NCI-H345 treated with DMSO at 0.1 percent for 48 hours (cell line): ENCODE measurements around the gene SGCB.

Experiments used
- DNase-seq: peaks from one replicate; lab custom pipeline; 2025; ENCODE audit not compliant: unreplicated experiment; lab: John Stamatoyannopoulos, UW

SGCB gene

DNA sequence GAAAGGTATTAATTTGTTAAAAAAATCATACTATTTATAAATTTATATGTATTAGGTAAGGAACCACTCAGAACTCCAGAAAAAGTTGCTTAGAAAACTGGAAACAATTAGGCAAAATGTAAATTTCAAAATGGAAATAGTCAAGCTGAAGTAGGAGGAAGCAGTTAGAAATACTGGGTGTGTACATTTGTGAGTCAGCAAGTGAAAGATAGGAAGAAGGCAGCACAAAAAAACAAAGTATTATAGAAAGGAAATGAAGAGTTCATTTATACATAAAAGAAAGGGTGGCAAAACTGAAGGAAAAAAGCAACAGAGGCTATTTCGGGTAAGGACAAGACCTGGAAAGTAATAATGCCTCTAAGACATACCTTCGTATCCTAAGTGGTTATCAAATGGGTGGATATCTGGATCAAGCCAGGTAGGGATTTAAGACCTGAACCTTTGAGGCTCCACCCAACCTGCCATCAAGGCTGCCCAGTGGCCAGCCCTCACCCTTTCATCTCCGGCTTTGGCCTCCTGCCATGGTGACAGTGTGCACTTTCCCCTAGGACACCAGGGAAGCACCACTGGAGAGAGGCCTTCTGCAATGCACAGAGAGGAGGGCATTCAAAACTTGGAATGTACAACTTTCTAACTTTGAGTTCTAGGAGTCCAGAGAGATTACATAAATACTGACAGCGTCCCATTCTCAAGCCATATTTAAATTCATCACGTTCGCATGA is 18.0 kb downstream of the SGCB start, which contains the start of gene LRRC66:
LRRC66 (minus strand) TSS at position 428 of the 722 bp plus-strand sequence. CDS start 2,750 bp downstream, outside the sequence.
- no peak for DNase-seq

DNA sequence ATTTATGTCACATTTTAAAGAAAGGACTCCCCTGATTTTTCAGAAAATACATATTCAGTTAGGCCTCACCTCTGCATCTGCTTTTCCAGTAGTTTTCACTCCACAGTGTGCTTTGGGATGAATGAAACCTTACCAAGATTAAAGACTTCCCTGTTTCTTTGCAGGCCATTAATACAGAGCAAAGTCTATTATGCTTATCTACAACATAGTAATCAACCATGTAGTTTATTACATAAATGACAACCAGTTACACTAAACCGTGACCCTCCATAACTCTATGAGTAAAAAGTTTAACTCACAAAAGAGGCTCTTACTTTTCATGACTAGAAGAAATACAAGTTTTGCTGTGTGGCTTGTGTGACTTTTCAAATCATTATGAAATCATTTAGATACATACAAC is 20.3 kb downstream of the SGCB start:
- no peak for DNase-seq

DNA sequence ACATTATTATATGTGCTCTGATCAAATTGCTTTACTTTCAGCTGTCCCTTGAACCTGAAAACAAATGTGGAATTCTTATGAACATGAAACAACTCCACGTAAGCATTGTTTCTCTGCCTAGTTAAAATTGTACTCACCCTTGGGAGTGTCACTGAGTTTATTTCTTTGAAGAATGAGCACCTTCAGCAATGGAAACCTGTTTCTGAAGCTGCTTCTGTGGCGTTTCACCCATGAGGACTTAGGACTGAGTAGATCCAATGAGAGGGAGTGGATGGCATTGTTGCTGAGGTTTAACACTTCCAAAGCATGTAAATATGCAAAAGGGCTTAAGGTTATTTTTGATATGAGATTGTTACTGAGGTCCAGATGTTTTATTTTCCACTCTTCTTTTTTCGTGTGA is 21.1 kb downstream of the SGCB start:
- no peak for DNase-seq

DNA sequence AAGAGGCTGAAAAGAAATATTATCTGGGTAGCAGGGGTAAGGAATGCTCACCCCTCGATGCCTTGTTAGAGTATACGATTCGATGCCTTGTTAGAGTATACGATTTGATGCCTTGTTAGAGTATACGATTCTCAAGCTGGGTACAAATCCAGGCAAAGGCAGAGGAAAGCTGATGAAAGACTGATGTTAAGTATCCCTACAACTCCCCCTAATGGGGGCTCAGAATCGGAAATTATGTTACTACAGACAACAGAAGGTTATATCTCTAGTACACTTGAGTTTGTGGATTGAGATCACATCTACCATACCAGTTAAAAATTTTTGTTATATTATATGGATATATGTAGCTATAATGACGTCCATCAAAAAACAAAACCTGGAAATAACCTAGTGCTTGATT is 22.7 kb downstream of the SGCB start:
- DNase-seq = no peak

DNA sequence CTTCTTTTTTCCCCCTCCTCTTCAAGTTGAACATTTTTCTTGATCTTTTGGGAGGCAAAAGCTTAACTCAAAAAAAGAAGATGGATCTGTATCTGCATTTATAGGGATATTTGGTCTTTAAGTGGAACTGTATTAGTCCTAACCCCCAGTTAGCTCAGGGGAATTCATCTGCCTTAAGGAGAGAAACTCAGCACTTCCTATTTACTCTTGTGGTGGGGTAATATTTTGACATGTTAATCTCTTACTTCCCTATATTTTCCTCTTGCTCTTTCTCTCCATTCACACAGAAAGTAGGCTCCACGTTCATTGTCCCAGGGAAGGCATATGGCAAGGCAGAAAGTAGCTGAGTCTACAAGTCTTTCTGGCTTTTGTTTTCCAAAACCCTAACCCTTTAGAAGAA is 23.2 kb downstream of the SGCB start:
- no peak for DNase-seq

DNA sequence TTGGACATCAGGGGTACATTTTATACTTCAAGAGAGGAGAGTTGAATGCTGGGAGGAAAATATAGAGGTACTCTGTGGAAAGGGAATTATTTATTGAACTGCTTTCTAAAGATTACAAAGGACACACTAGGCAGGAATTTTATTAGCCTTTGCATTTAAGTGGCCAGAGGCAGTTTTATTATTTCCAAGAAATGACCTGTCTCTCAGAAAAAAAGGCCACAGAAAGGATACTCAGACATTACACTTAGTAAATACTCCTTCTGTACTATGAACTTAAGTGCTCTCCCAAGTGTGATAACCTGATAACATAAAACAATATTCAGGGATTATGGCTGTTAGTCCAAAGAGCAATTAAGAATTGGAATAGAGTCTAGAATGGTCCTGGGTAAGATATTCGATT is 25.4 kb downstream of the SGCB start:
- no peak for DNase-seq

DNA sequence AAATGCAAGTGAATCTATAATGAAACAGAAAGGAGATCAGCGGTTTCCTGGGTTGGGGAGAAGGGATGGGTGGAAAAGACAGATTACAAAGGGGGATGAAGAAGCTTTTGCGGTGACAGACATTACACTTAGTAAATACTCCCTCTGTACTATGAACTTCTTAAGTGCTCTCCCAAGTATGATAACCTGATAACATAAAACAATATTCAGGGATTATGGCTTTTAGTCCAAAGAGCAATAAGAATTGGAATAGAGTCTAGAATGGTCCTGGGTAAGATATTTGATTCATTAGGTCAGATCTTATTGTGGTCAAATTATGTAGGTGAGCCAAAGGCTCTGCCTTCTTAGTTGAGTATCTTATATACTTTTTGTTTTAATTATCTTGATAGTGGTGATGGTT is 27.1 kb downstream of the SGCB start:
- DNase-seq = no peak

DNA sequence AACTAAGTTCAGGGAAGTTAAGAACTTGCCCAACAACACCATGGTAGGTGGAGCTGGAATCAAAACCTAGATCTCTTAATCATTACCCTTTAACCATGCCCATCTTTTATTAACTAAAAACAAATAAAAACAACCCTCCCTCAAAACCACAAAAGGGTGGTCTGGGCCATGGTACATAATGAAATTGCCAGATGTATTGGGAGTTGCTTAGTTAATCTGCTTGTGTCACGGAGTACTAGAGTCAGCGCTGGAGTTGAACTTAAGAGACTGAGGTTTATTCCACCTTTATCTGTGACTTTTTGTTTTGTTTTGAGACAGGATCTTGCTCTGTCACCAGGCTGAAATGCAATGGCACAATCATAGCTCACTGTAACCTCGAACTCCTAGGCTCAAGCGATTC is 31.2 kb downstream of the SGCB start:
- no peak for DNase-seq

DNA sequence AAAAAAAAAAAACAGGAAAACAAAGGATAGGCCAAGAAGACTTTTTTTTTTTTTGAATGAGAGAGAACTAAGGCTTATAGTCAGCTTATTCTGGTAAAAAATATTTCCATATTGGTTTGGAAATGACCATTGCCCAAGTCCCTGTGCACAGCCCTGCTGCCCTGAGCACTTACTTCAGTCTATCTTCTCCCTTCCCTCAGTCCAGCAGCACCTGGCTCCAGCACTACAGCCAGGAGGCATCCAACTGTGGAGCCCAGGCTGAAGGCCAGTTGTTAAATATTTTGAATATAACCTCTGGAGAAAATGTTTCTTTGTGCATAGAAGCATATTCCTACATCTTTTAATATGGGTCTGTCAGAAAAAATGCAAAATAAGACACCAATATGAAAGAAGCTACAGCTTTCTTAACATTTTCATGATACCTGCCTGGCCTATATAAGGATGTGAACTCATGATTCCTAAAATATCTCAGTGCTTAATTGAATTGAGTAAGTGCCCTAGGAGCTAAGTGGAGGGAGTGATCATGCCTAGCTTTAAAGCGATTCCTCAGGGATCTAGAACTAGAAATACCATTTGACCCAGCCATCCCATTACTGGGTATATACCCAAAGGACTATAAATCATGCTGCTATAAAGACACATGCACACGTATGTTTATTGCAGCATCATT is 32.4 kb downstream of the SGCB start:
- DNase-seq = no peak

DNA sequence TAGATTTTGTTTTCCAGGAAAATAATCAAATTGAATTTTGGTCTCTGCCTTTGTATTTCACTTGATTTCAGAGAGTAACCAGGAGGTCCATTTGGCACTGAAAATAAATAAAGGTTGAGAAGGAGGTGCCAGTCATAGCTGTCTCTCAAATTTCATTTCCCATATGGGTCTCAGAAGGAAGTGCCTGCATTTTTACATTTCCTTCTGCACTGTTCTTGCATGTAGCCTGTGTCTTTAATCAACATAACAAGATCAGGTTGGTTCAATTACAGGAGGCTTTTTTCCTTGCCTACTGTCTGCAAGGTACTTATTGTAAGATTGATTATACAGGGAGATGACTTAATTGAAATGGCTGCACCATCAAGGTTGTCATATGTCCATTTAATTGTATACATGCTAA is 33.7 kb downstream of the SGCB start:
- no peak for DNase-seq

DNA sequence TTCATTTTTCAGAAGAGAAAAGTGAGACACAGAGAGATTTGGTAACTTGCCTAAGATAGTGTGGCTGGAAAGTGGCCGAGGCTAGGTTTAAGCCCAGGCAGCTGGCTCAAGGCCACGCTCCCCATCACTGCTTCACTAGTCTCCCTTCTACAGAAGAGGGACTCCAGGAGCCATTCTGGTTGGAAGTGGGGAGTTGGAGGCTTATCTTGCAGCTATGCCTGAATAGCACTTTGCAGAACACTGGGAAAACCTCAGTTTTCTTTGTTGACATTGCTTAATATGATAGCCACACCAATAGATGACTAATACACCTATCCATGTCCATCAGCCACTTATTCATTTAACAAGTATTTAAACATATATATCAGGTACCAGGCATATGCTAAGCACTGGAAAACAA is 36.5 kb downstream of the SGCB start:
- DNase-seq = no peak

DNA sequence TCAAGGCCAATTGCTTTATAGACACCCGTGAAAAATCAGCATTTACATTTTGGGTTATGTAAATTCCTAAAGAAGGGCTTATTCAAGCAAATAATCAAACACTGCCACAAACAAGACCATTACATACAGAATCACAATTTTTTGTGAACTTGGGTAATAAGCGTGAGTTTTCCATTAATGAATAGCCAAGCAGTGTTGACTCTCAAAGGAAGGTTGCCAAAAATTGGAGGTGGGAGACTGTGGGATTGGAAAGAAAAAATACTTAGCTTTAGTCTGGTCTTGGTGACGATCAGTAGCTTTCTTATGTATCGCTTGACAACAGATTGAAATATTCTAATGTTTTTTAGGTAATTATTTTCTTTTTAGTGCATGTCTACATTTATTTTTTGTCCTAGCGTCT is 38.8 kb downstream of the SGCB start:
- DNase-seq = no peak

DNA sequence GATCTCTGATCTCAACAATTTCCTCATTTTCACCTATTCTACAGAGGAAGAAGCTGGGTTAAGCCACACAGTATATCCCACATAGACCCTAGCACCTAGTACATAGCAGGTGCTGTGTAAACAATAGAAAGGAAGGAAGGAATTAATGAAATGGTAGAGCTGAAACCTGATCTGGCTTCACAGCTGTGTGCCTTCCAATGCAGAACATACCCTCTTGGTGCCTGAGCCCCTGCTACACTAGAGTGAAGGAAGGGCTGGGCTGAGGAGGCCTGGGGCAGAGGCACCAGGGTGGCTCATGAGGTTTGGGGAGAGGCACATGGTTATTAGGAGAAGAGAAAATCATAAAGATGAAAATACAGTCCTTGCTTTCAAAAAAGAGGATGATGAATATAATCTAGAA is 39.3 kb downstream of the SGCB start:
- DNase-seq = no peak

DNA sequence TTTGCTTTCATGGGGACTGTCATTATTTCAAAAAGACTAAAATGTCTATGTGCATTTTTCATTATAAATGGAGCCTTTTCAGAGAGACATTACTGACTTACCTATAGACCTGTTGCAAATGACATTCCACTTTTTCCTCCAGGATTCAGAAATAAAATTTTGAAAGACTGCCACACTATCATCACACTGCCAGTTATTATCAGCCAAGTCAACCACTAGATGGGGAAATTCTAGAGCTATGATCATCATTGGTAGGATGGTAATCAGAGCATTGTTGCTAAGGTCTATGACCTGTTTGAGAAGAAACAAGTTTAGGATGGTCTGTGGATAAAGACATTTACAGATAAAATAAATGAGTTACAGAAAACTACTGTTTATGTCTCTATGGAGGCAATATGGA is 40.5 kb downstream of the SGCB start:
- no peak for DNase-seq

DNA sequence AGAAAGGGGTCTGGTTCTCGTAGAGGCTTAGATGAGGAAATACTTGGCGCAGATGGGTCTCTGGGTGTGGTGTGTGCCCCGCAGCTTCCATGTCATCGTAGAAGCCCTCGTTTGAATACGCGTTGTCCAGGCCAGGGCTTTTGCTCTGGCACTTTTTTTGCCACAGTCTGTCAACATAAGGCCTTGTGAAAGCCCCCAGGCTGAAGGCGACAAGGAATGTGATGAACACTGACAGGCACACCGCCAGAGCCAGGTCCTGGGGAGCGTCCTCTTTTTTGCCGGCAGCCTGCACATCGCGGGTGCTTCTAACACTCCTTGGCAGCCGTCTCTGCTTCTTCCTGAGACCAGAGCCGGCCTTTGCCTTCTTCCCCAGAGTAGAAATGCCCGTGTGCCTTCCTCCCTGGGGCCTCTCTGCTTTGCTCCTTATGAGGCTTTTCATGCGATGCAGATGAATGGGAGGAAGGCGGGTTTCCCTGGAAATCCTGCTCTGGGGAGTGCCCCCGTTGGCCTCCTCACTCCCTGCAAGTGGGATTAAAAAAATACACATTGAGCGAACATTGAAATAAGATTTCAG is 42.4 kb downstream of the SGCB start:
- no peak for DNase-seq
